GM19468 (cell line): ENCODE data around the gene RBM20.

Experiments
- ATAC-seq: cut with Tn5 transposase; IDR thresholded peaks from one replicate; pipeline ENCODE4 v1.9.1; 2021; ENCODE audit warnings: mild to moderate bottlenecking, moderate library complexity, moderate number of reproducible peaks; ENCODE audit not compliant: unreplicated experiment; ENCODE audit errors: extremely low read depth

RBM20 gene

GRCh38 chr10:110876788-110877187 is 232.7 kb downstream of the RBM20 start:
- no peak for ATAC-seq

GRCh38 chr10:110880012-110880411 is 235.9 kb downstream of the RBM20 start:
- ATAC-seq, result no peak

GRCh38 chr10:110881247-110881646 is 237.1 kb downstream of the RBM20 start:
- no peak for ATAC-seq

GRCh38 chr10:110881905-110882304 is 237.8 kb downstream of the RBM20 start:
- ATAC-seq, result no peak

GRCh38 chr10:110883924-110884323 is 239.8 kb downstream of the RBM20 start:
- no peak for ATAC-seq

- no peak for ATAC-seq
Observed at GRCh38 chr10:110885932-110886674, 242.0 kb downstream of the RBM20 start.

- no peak for ATAC-seq
Observed at GRCh38 chr10:110887560-110887959, 243.4 kb downstream of the RBM20 start.
